Dendritic cell treated with granulocyte-macrophage colony-stimulating factor and Interleukin-4, amounts not matched to agents 40 ng/mL and 50 ng/mL, for 4 days (primary cell): ENCODE results near the gene CCDC102A.
A peak's percentile ranks its signal among the peaks of the same experiment; 100 is the strongest.

Source experiments
- H3K27ac Mint-ChIP-seq: one replicate; pipeline ENCODE4 v1.8.0; 2022; ENCODE audit warnings: mild to moderate bottlenecking, mixed read lengths
- H3K27me3 Mint-ChIP-seq: one replicate; pipeline ENCODE4 v1.8.0; 2022; ENCODE audit warnings: mild to moderate bottlenecking, mixed read lengths
- H3K36me3 Mint-ChIP-seq: one replicate; pipeline ENCODE4 v1.8.0; 2022; ENCODE audit warnings: low read depth, mixed read lengths
- H3K4me1 Mint-ChIP-seq: one replicate; pipeline ENCODE4 v1.8.0; 2022; ENCODE audit warnings: low read depth, mixed read lengths
- H3K4me3 Mint-ChIP-seq: one replicate; pipeline ENCODE4 v1.8.0; 2022; ENCODE audit warnings: mild to moderate bottlenecking, moderate library complexity, mixed read lengths
- H3K9me3 Mint-ChIP-seq: one replicate; pipeline ENCODE4 v1.8.0; 2022; ENCODE audit warnings: mixed read lengths
- intact Hi-C: fragments of 100-400 bp; cut with micrococcal nuclease; formaldehyde crosslinking; loops from one replicate; pipeline ENCODE4 v1.15.0; 2022

Gene CCDC102A

DNA sequence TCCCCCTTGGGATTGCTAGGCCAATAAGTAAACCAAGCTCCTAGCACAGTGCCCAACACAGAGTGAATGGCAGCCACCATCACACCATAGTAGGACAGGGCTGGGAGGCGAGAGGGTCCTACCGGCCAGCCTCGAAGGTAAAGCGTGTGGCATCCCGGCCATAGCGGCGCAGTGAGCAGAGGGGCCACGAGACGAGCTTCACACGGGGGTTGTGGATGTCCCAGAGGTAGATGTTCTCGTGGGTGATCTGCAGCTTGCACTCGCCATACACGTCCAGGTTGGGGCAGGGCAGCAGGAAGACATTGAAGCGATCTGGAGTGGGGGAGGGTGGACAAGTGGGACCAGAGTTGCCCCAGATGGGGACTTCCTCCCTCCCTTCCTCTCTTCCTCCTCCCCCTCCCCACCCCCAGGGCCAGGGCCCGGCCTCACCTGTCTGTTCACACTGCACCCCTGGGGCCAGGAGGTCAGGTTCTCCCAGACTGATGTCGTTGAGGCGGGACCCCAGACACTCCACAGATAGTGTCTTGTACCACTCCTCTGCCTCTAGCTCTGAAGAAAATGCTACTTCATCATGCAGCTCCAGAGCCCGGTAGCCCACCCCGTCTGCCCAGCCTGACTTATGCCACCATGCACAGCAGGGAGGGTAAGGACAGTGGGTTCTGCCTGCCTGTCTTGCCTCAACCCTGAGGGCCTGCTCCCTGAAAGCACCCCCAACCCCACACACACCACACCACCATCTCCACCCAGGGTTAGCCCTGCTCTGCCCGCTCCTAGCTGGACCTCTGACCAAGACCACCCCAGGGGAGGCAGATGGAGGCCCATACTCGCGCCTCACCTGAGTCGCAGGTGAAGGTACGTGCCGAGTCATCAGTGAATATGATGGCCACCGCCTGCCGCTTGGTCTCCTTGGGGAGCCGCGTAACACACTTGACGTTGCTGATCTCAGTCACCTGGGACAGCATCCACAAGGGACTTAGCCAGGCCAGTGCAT, 61.4 kb downstream of the CCDC102A start:
- intact Hi-C loops = no loop called here
- no peak overlapping the region for H3K4me3 Mint-ChIP-seq
- H3K4me1 Mint-ChIP-seq = peaks cover 50% of the 10 kb centered on the region
- H3K27ac Mint-ChIP-seq = no peak overlapping the region
- peaks cover 50% of the 10 kb centered on the region for H3K27me3 Mint-ChIP-seq
- H3K9me3 Mint-ChIP-seq = no peaks in the 10 kb centered on the region
- H3K36me3 Mint-ChIP-seq = peaks cover 26% of the 10 kb centered on the region

DNA sequence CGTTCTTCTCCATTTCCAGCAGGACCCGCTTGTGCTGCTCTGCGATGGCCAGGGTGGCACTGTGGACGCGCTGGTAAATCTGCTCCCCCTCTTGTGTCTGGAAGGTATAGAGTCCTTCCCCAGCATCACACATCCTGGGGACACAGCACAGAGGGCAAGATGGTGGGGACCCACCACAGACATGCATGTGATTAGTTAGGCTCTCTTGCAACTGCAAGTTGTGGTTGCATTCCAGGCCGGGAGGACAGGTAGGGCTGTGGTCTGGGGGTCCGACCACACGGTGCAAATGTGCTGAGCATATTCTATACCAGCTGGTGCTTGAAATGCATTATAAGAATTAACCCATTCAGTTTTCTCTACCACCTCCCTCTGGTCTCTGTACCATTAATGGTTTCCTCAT, 62.5 kb downstream of the CCDC102A start:
- Mint-ChIP-seq H3K27me3 (peaks cover 40% of the 10 kb centered on the region), H3K9me3 (no peaks in the 10 kb centered on the region), H3K4me3 (no peak overlapping the region), H3K27ac (no peak overlapping the region), H3K4me1 (peaks cover 50% of the 10 kb centered on the region), H3K36me3 (peaks cover 36% of the 10 kb centered on the region)
- intact Hi-C loops = no loop called here

DNA sequence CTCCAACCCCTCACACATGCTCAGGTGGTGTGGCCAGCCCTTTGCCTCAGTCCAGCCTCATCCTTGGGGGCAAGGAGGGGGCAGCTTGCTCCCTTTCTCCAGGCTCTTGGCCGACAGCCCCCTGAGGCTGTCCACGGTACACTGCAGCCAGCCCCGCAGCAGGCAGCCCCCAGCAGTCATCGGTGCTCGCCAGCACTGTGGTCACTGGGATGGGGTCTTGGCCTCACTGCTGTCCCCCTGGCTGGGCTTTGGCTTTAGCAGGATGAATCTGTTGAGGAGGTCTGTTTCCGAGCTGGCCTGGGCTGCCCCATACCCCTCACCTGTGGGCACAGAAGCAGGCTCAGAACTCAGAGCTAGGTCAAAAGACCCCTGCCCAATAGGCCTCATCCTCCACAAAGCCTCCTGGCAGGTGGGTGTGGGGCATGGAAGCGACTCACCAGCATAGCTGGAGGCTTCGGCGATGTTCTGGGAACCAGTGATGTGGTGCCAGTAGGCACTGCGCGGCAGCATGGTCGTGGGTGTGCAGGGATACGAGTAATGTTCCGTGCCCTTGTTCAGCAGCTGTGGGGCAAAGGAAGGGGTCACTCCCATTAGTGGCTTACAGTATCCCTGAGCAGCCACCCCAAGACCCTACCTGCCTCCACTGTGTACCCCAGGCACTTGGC, 63.1 kb downstream of the CCDC102A start:
- intact Hi-C loops = no loop called here
- peaks cover 45% of the 10 kb centered on the region for H3K4me1 Mint-ChIP-seq
- no peak overlapping the region for H3K4me3 Mint-ChIP-seq
- H3K9me3 Mint-ChIP-seq = no peaks in the 10 kb centered on the region
- H3K36me3 Mint-ChIP-seq = peaks cover 42% of the 10 kb centered on the region
- H3K27ac Mint-ChIP-seq = no peak overlapping the region
- peaks cover 34% of the 10 kb centered on the region for H3K27me3 Mint-ChIP-seq

DNA sequence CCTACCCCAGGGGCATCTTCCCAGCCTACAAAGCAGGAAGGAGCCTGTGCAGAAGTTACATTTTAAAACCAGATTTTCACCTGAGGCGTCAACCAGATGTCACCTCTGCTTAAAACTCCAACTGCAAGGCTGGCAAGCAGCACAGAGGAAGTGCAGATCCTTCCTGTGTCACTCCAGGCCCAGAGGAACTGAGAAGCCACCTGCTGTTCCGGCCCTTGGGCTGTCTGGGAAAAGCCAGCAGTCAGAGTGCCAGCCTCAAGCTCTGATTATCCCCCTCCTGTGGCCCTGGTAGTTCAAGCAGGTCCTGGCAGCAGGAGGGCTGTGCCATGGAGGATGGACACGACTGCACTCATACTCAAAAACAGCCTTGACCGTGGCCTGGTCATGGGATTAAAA, 63.7 kb downstream of the CCDC102A start:
- Mint-ChIP-seq H3K27ac (no peak overlapping the region), H3K36me3 (peaks cover 49% of the 10 kb centered on the region), H3K27me3 (peaks cover 27% of the 10 kb centered on the region), H3K4me1 (peaks cover 45% of the 10 kb centered on the region), H3K4me3 (no peak overlapping the region), H3K9me3 (no peaks in the 10 kb centered on the region)
- intact Hi-C loops = no loop called here

DNA sequence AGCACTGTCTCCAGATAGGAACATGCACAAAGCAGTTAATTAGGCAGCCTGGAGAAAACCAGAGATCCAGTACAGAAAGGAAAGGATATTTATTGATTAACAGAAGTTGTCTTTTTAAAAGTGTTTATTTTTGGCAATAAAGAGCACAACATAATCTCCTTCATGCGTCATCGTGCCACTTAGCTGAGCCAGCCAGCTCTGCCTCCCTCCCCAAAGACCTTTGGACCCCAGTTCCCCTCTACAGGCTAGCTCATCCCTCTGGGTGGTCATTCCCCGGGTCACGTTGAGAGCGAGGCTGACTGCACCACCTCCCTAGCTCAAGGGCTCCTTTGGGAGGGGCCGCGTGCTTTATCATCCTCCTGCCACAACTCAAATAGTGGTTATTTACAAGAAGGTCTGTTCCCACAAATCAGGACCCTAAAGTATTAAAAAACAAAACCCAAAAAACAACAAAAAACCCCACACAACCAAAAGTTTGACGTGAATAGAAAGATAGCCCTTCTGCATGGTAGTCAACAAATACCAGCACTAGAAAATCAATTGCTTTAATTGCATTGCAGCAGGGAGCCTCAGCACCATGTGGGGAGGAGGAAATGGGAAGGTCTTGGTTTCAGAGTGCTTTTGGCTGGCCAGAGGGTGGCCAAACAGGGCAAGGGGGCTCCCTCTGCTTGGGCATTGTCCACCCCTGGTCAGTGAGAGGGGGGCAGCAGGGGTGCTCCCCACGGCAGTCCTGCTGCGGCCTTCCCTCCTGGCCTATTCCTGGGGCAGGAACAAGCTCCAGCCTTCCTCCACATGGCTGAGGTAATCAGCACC, 64.3 kb downstream of the CCDC102A start:
- no peaks in the 10 kb centered on the region for H3K9me3 Mint-ChIP-seq
- H3K27ac Mint-ChIP-seq = no peak overlapping the region
- no peak overlapping the region for H3K4me3 Mint-ChIP-seq
- intact Hi-C loops = no loop called here
- peaks cover 55% of the 10 kb centered on the region for H3K36me3 Mint-ChIP-seq
- H3K4me1 Mint-ChIP-seq = peaks cover 45% of the 10 kb centered on the region
- peaks cover 22% of the 10 kb centered on the region for H3K27me3 Mint-ChIP-seq

DNA sequence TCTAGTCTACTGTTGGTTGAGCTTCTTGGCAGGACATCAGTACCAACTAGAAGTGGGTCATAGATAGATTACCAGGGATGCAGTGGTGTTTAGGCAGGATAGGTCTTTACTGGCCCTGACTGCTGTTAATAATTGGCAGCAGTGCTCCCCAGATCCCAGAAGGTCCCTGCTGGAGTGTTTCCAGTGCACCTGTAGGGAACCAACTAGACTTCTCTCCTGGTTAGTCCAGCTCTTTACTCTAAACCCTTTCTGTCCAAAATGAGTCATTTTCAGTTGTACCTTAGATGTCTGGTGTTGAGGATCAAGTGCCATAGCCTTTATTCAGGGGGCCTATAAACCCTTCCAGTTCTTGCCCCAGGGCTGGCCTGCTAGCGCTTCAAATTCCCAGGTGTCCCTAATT, 65.2 kb downstream of the CCDC102A start:
- Mint-ChIP-seq H3K4me1 (peaks cover 45% of the 10 kb centered on the region), H3K27ac (no peak overlapping the region), H3K36me3 (peaks cover 63% of the 10 kb centered on the region), H3K9me3 (no peaks in the 10 kb centered on the region), H3K4me3 (no peak overlapping the region), H3K27me3 (peaks cover 15% of the 10 kb centered on the region)
- intact Hi-C loops = no loop called here

DNA sequence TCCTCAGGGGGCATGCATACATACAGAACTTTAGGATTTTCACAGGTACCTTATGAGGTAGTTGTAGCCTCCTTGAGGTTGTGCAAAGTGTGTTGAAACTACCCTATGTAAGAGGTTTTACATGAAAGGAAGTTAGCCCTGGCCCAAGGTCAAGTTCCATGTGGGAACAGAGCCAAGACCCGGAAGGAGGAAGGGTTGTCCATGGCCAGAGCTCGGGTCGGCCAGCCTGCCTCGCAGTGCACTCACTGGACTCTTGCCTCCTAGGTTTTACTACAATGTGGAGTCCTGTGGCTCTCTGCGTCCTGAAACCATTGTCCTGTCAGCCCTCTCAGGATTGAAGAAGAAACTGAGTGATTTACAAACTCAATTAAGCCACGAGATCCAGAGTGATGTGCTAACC, 65.7 kb downstream of the CCDC102A start:
- Mint-ChIP-seq H3K4me1 (peaks cover 40% of the 10 kb centered on the region), H3K36me3 (peaks cover 68% of the 10 kb centered on the region), H3K27ac (no peak overlapping the region), H3K9me3 (no peaks in the 10 kb centered on the region), H3K27me3 (peaks cover 10% of the 10 kb centered on the region), H3K4me3 (no peak overlapping the region)
- intact Hi-C loops = no loop called here

DNA sequence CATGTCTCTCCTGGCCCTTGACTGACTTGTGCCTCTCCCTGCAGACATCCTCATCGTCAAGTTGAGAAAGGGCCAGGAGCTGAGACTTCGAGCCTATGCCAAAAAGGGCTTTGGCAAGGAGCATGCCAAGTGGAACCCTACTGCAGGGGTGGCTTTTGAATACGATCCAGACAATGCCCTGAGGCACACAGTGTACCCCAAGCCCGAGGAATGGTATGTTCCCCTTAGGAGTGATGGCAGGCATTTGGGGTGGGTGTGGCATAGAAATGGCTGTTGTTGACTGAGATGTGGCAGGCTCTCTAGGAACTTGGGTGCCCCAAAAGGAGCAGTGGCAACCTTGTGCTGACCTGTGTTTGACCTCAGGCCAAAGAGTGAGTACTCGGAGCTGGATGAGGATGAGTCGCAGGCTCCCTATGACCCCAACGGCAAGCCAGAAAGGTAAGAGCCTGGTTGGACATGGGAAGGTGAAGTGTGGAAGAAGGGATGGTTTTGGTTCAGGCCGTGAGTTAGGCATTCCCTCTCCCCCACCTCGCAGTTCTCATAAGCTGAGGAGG, 66.4 kb downstream of the CCDC102A start:
- Mint-ChIP-seq H3K4me3 (no peak overlapping the region), H3K9me3 (no peaks in the 10 kb centered on the region), H3K36me3 (peaks cover 75% of the 10 kb centered on the region), H3K4me1 (peaks cover 40% of the 10 kb centered on the region), H3K27ac (no peak overlapping the region), H3K27me3 (peaks cover 4% of the 10 kb centered on the region)
- intact Hi-C loops = no loop called here

DNA sequence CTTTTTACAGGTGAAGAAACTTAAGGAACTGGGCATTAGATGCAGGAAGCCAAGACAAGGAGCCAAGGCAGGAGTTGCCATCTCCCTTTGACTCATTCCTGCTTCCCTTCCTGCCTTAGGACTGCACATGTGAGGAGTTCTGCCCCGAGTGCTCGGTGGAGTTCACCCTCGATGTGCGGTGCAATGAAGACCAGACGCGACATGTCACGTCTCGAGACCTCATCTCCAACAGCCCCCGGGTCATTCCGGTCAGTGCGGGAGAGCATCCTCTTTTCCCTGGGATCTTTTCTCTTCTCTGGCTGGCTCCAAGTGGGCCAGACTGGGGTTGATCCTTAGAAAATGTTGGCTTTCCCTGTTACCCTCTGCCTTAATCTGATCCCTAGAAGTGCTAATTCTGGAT, 67.3 kb downstream of the CCDC102A start:
- Mint-ChIP-seq H3K27me3 (no peaks in the 10 kb centered on the region), H3K4me3 (no peak overlapping the region), H3K36me3 (peaks cover 85% of the 10 kb centered on the region), H3K9me3 (no peaks in the 10 kb centered on the region), H3K4me1 (peaks cover 47% of the 10 kb centered on the region), H3K27ac (no peak overlapping the region)
- intact Hi-C loops = no loop called here

DNA sequence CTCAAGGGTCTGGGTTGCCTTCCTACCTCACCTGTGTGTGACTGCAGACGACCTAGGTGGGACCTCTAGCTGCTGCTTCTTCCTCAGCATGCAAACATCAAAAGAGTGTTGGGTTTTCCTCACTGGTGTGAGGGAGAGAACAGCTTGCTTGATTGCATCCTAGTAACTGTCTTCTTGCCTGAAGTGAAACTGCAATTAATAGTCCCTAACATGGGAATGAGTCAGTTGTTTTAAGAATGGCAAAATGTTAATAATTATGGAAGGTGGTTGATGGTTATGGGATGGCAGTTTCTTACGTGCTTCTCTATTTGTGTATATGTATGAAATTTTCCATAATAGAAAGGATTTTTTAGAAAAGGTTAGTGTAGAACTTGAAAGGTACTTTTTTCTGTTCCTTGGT, 68.0 kb downstream of the CCDC102A start:
- peaks cover 90% of the 10 kb centered on the region for H3K36me3 Mint-ChIP-seq
- no peaks in the 10 kb centered on the region for H3K9me3 Mint-ChIP-seq
- no peaks in the 10 kb centered on the region for H3K27me3 Mint-ChIP-seq
- H3K4me1 Mint-ChIP-seq = peaks cover 54% of the 10 kb centered on the region
- H3K27ac Mint-ChIP-seq = no peak overlapping the region
- H3K4me3 Mint-ChIP-seq = no peak overlapping the region
- intact Hi-C loops = no loop called here

DNA sequence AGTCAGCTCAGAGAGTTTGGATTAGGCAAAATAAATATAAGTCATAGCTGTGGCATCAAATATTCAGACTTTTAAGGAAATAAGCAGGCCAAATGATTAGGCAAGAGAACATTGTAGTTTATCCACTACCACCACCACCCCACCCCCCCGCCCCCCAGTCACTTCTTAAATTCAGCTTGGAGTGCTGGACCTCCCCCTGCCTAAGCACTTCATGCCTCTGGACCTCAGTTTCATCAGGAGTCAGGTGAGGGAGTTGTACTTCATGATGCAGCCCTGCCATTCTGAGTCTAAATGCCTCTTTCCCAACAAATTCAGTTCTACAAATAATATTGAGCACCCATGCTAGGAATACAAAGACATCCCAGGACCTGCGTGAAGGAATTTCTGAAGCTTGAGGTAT, 71.8 kb downstream of the CCDC102A start:
- no peaks in the 10 kb centered on the region for H3K9me3 Mint-ChIP-seq
- intact Hi-C loops = no loop called here
- peaks cover 92% of the 10 kb centered on the region for H3K36me3 Mint-ChIP-seq
- peaks cover 29% of the 10 kb centered on the region for H3K4me1 Mint-ChIP-seq
- no peak overlapping the region for H3K4me3 Mint-ChIP-seq
- H3K27me3 Mint-ChIP-seq = no peaks in the 10 kb centered on the region
- no peak overlapping the region for H3K27ac Mint-ChIP-seq

DNA sequence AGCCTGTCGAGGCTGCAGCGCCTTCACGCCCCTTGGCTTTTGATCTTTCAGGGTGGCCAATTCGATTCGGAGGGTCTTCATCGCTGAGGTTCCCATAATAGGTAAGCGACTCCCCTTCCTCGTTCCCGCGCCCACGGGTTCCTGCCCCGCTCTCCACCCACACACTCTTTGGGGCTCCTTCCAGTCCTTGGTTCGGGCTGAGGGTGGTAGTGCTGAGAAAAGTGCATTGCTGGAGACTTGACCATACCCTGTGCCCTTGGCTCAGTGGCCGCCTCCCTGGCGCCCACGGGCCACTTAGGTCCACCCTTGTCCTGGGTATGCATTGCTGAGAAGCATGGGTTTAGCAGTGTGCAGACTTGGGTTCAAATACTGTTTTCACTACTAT, 73.4 kb downstream of the CCDC102A start:
- Mint-ChIP-seq H3K27ac (peak overlapping the region; percentile 97), H3K36me3 (peaks cover 92% of the 10 kb centered on the region), H3K9me3 (no peaks in the 10 kb centered on the region), H3K4me1 (peaks cover 25% of the 10 kb centered on the region), H3K4me3 (peak overlapping the region; percentile 100), H3K27me3 (no peaks in the 10 kb centered on the region)
- intact Hi-C loops = loop anchor here (1.0 kb wide), 1 partner anchor 16 kb away; the partner anchor contains the start of genes CIAPIN1 and COQ9

DNA sequence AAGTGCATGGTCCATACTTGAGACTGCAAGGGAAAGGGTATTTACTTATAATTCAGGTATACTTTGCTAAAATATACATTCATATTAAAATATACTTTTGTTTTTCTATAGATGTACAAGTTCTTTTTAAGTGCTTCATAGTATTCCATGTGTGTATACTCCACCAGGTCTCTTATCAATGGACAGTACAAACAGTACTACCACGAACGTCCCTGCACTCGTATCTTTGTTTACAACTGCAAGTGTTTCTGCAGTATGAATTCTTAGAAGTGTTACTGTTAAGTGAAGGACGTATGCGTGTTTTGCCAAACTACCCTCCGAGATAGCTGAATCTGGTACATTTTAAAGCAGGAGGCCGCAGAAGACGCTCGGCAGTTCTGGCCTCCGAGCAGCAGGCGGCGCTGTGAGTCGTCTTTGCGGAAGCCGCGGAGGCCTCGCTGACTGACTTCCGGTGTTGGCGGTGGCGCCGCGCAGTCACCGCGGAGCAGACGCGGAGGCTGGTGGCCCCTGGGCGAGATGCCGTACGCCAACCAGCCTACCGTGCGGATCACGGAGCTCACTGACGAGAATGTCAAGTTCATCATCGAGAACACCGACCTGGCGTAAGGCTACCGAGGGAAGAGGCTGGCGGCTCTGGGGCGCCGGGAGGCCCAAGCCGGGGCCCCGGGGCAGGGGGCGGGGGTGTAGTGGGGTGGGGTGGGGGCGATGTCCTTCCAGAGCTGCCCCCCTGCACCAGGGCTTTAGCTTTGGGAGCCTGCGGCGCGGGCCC, 74.0 kb downstream of the CCDC102A start, which contains the start of gene POLR2C:
POLR2C (plus strand) TSS at position 471 of the 769 bp plus-strand sequence; CDS start at position 517, 46 bp downstream.
- peak within 1 kb of the TSS; percentile 97 for H3K27ac Mint-ChIP-seq
- H3K36me3 Mint-ChIP-seq = peaks cover 92% of the 10 kb centered on the region
- peaks cover 25% of the 10 kb centered on the region for H3K4me1 Mint-ChIP-seq
- no peaks in the 10 kb centered on the region for H3K27me3 Mint-ChIP-seq
- intact Hi-C loops = loop anchor here (1.0 kb wide), 1 partner anchor 15 kb away; the partner anchor contains the start of genes CIAPIN1 and COQ9
- H3K9me3 Mint-ChIP-seq = no peaks in the 10 kb centered on the region
- H3K4me3 Mint-ChIP-seq = peak within 1 kb of the TSS; percentile 100
